Subcutaneous adipose tissue (tissue), 4 donors: Measurements from ENCODE around the gene MSANTD3. TPM values are rescaled to one million over a fixed set of nuclear protein-coding genes. Genes with fewer than 3 reads are reported as not detected.

Experiments used
- total RNA-seq, 4 donors: library from RNA; depleted of rRNA; stranded (reverse); fragments of >200 nt; gene quantifications; one replicate each; pipeline ENCODE4 v1.1.0, GENCODE V29; 2016
- TF ChIP-seq, protein P1 (sequence below): fragments of 450-650 bp; IDR thresholded peaks from one replicate; pipeline ENCODE4 v1.5.1; 2016; ENCODE audit warnings: low read depth, mild to moderate bottlenecking, control low read depth, antibody characterized with exemption, moderate library complexity

The MSANTD3 gene
- total RNA-seq, 4 donors from 2014 or later, result 9.0 to 17.4 (median 14.7) TPM

DNA sequence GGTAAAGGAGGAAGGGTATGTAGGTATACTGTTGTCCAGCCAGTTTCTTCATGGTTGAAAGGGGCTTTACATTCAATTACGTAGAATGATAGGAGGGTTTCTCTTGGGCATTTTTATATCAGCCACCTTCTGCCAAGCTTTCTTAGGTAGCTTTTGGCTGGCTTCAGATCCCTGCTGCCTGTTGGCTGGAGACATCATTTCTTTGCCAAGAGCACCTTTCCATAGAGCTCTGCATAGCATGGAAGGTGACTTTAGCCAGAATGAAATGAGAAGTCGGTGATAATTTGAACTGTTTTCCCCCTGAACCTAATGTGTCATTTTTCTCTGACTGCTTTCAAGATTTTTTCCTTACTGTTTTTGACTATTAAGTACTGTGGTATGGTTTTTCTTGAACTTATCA is 72.9 kb downstream of the MSANTD3 start:
- TF ChIP-seq, protein P1, sequence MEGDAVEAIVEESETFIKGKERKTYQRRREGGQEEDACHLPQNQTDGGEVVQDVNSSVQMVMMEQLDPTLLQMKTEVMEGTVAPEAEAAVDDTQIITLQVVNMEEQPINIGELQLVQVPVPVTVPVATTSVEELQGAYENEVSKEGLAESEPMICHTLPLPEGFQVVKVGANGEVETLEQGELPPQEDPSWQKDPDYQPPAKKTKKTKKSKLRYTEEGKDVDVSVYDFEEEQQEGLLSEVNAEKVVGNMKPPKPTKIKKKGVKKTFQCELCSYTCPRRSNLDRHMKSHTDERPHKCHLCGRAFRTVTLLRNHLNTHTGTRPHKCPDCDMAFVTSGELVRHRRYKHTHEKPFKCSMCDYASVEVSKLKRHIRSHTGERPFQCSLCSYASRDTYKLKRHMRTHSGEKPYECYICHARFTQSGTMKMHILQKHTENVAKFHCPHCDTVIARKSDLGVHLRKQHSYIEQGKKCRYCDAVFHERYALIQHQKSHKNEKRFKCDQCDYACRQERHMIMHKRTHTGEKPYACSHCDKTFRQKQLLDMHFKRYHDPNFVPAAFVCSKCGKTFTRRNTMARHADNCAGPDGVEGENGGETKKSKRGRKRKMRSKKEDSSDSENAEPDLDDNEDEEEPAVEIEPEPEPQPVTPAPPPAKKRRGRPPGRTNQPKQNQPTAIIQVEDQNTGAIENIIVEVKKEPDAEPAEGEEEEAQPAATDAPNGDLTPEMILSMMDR, result no peak

Other genes starting within 250 kb of the MSANTD3 start
- 10 to 100 TPM in 3 of 4 donors, 1 to 10 TPM in 1; 8.7 to 27.6 (median 14.6) TPM for gene TEX10, start 74.2 kb upstream of the MSANTD3 start, total RNA-seq
- gene TMEFF1, start 46.0 kb downstream of the MSANTD3 start, total RNA-seq, result 1 to 10 TPM in 1 of 4 donors, under 1 TPM in 1, not detected in 2; 0.22 to 2.9 TPM
- under 1 TPM; 0.17 to 0.49 (median 0.31) TPM for gene CAVIN4, start 150.9 kb downstream of the MSANTD3 start, total RNA-seq